C4-2B (cell line): Measurements from ENCODE around the gene CD38.
"Not testable (repeated sequence)": the region's sequence is repeated elsewhere in the genome, so short reads cannot be mapped to it uniquely, and the experiment has no call there.

Source experiments
- H3K27ac ChIP-seq: fragments of 450-650 bp; 2 replicates; pipeline ENCODE4 v1.5.1; 2017
- ZFX ChIP-seq: fragments of 450-650 bp; IDR thresholded peaks from 2 replicates; pipeline ENCODE4 v1.6.1; 2017
- TF ChIP-seq, protein P1 (sequence below): fragments of 450-650 bp; conservative IDR thresholded peaks from 2 replicates; pipeline ENCODE4 v1.5.1; 2017; ENCODE audit warnings: mild to moderate bottlenecking

The CD38 gene

DNA sequence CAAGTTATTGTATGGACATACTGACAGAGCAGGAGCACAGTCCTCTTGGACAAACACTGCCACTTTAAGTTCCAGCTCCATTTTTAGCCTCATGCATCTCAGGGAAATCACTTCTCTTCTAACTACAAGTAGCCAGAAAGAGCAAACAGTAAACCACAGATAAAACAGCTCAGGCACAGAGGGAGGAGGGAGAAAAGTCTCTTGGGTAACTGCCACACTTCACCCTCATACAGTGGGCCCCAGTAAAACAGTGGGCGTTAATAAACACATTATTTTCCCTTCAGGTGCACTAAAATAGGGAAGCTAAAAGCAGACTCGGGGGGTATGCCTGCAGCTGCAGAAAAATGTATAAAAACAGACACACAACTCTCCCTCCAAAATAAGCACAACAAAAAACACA is 21.6 kb downstream of the CD38 start:
- no peak overlapping the region for H3K27ac ChIP-seq
- TF ChIP-seq, protein P1, sequence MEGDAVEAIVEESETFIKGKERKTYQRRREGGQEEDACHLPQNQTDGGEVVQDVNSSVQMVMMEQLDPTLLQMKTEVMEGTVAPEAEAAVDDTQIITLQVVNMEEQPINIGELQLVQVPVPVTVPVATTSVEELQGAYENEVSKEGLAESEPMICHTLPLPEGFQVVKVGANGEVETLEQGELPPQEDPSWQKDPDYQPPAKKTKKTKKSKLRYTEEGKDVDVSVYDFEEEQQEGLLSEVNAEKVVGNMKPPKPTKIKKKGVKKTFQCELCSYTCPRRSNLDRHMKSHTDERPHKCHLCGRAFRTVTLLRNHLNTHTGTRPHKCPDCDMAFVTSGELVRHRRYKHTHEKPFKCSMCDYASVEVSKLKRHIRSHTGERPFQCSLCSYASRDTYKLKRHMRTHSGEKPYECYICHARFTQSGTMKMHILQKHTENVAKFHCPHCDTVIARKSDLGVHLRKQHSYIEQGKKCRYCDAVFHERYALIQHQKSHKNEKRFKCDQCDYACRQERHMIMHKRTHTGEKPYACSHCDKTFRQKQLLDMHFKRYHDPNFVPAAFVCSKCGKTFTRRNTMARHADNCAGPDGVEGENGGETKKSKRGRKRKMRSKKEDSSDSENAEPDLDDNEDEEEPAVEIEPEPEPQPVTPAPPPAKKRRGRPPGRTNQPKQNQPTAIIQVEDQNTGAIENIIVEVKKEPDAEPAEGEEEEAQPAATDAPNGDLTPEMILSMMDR, result no peak
- TF ChIP-seq ZFX, result no peak

DNA sequence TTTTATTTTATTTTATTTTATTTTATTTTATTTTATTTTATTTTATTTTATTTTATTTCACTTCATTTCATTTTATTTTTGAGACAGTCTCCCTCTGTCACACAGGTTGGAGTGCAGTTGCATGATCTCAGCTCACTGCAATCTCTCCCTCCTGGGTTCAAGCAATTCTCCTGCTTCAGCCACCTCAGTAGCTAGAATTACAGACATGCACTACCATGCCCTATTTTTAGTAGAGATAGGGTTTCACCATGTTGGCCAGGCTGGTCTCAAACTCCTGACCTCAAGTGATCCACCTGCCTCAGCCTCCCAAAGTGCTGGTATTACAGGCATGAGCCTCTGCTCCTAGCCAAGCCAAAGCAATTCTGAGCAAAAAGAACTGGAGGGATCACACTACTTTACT is 24.4 kb downstream of the CD38 start:
- H3K27ac ChIP-seq, result not testable (repeated sequence)

DNA sequence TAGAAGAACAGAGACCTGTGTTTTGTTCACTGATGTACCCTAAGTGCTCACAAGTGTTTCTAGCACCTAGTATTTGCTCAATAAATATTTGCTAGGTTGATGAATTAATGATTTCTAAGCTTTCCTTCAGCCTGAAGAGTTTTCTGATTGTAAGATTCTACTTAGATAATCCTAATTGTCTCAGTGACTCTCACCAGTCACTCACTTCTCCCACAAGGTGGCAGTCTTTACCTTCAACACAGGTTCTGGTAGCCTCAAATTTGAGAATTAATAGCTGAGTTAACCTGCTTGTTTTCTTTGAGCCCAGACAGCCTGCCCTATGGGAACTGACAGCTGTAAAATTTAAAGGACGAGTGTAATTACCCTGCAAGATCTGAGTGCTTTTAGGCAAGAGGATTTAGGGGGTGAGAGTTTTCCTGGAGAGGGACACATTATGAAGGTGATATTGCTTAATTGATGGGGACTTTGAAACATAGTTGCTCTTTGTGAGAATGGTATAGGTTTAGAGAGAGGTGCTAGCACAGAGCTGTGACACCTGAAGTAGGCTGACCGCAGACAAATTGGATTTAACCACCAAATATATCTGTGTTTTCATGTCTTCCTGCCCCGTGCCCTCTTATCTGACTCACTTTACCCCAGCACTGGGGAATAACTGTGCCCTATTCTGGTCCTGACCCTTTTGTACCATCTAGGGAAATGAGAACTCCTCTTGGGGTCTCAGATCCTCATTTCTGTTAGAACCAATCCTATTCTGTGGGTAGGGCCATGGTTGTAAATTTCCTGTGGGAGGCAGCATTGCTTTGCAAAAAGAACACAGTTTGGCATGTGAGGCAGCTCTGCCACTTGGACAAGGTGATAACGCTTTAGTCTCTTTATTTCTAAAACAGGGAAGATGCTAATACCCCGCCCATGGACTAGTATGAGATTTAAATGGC is 27.7 kb downstream of the CD38 start:
- no peak overlapping the region for H3K27ac ChIP-seq
- TF ChIP-seq ZFX, result no peak
- TF ChIP-seq, protein P1, result peak; percentile 84

DNA sequence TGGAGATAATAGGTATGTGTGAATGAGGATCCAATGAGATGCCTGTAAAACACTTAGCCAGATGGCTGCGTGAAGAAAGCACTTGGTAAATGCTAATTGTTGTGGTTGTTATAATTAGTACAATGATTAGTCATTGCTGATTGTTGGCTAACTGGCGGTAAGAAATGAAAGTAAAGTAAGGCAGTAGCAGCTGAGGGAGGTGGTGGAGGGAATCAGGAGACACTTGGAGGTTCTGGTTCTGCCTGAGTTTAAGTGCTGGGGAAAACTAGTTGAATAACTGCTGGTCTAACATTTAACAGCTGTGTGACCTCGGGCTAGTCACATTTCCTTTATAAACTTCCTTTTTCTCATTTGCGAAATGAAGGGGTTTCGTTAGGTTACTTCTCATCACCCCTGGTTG is 30.9 kb downstream of the CD38 start:
- H3K27ac ChIP-seq, result no peak overlapping the region
- TF ChIP-seq, protein P1, result no peak
- TF ChIP-seq ZFX, result no peak

DNA sequence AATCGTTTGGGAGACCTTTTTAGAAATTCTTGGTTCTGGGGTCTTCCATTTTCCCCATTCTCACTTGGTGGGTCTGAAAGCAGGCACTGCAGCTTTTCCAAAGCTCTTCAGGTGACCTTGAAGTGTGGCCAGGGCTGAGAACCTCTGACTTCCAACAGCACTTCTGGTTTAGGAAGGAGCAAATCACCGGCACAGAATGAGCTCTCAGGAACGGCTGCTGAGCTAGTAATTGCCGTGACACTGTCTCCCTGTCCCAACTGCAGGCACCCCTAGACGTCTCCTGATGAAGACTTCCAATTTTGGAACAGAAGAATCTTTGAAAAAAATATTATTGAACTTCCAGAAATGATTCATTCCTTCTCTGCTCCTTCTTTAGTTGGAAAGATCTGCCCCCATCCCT is 31.3 kb downstream of the CD38 start:
- TF ChIP-seq ZFX, result no peak
- TF ChIP-seq, protein P1, result no peak
- H3K27ac ChIP-seq, result no peak overlapping the region

DNA sequence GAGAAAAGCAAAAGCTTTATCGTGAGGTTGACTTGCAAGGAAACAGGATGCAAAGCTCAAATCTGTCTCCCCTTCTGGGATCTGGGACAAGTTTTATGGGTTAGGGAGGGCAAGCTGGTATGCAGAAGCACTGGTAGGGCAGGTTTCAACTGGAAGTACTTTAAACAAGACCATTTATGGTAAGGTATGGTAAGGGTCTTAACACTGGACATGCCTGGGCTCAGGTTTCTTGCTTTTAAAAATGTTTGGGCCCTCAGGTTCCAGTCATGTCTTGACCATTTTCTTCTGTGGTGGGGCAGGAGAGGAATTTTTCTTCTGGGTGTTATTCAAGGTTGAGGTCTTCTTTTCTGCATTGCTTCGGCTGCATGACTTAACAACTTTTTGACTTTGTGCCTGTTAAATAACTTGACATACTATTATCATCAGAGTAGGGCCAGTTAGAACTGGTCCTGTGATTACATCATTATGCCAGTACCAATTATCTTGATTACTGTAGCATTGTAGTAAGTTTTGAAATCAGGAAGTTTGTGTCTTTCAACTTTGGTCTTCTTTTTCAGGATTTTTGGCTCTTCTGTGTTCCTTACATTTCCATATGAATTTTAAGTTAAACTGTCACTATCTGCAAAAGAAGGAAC is 33.7 kb downstream of the CD38 start:
- H3K27ac ChIP-seq, result no peak overlapping the region
- TF ChIP-seq ZFX, result no peak
- TF ChIP-seq, protein P1, result no peak

DNA sequence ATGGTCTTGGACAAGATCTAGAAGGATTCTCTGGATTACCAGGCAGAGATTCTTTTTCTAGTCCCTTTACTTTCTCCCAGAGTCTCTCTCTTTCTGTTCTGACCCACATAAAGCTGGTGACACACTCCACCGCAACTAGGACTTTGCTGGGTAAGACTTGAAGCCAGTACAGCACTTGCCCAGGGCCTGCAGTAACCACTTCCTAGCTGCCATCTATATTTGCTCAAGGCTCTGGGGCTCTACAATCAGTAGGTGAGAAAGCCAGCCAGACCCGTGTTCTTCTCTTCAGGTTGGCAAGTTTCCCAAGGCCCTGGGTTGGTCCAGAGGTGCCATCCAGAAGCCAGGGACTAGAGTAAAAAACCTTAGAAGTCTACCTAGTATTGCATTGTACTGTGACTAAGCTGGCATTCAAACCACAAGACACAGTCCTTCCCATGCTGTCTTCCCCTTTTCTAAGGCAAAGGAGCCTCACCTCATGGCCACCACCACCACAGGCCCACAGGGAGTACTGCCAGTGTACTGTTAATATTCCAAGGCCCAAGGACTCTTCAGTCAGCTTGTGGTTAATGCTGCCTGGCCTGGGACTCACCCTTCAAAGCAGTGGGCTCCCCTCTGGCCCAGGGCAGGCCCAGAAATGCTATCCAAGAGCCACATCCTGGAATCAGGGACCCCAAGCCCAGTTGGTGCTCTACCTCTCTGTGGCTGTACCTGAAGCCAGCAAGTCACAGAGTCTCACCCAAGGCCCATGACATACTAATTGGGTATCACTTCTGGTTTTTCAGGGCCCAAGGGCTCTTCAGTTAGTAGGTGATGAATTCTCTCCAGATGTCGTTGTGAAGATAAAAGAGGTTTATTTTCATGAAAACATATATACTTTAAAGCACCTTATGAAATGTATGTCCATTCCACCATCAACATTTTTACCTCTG is 54.7 kb downstream of the CD38 start:
- no peak for TF ChIP-seq ZFX
- TF ChIP-seq, protein P1, result no peak
- no peak overlapping the region for H3K27ac ChIP-seq
